CD4-positive, alpha-beta T cell treated with Interleukin-17A for 1 hour (primary cell): ENCODE measurements around the gene ANK3.
"Not testable (repeated sequence)": the region's sequence is repeated elsewhere in the genome, so short reads cannot be mapped to it uniquely, and the experiment has no call there.

Experiments
- DNase-seq: peaks from one replicate; pipeline ENCODE4 v3.0.0-alpha.2; 2020

ANK3 gene

DNA sequence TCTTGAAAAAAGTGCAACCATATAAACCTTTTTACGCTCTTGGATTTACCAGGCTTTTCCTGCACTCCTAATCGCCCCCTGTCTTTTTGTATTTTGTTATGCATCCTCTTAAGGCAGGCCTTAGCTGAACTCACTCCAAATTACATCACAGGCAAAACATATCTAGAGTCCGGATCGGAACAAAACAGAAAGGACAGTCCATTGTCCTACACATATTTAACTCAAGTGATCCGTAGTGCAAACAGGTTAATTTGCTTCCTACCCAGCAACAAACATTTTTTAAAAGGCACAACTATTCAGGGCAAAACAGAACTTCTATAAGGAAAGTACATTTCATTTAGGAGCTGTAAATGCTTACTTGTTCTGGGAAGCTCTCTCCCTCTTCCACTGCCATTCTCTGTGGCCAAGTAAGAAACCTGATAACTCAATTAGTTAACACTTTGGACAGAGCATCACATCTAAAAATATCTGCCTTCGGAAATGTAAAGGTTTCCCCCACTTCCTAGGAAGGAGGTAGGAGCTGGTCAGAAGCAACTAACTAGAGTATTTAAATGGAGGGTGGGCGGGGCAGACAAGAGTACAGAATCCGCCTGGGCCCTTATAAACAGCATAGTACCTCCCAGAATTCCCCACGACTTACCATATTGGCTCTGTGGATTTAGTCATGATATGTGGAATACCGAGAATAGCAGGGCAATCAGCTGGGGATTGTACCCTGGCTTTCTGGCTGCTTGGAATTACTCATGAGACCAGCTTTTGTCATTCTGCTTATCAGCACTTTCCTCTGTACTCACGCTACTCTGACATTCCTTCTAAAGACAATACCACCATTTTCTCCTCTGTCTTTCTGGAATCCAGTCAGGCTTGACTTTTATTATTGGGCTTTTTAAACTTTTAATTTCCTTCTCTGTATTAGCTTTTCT is 89.5 kb downstream of the ANK3 start:
- DNase-seq = no peak

DNA sequence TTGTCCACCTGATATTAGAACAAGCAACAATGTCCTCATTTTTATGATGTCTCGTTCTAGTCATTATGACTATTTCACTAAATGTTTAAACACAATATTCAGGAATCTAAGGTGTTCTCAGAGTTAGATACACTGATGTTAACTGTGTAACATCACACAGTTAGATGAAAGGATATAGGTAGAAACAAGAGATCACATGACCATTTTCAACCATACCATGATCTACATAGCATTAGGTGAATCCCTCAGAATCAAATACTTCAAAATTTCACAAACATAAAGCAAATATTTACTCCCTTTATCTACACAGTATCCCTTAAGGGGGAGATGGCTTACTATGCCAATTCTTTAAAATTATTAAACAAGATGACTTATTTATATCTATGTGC is 90.3 kb downstream of the ANK3 start:
- no peak for DNase-seq

DNA sequence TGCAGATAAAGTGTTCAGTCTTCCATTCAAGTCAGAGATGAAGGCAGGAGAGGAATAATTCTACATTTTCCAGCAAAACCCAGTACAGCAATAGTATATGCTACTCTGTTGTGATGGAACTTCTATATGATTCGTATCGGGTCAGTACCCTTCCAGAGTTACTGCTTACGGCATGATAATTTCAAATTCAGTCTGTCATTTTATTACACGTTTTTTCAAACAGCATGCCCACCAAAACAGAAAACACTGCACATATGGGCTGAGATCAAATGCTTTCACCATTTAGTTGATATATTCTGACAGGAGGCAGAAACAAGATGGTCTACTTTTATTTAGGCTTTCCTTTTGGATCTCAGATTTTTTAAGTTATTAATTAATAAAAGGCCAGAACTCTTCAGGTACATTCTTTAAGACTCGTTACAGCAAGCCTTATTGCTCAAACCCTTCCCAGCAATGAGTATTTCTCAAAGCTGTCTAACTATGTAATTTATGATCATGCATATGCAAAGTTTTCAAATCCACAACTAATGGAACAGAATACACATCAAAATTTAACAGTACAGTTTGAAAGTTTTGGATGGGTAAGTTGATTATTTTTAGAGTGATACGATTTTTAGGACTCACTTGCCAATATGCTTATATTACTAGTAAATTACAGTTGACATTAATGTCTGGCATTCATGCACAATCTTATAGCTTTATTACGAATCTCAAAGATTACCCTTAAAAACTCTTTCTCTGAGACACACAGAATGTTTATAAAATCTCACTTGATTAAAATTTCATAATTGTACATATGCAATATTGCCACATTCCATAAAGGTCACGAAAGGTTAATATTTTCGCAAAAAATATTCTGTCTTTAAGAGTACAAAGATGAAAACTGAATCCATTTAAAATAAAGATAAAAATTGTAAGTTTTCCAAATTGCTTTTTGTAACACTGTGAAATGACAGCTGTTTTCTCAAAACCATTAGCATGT is 91.0 kb downstream of the ANK3 start:
- no peak for DNase-seq

DNA sequence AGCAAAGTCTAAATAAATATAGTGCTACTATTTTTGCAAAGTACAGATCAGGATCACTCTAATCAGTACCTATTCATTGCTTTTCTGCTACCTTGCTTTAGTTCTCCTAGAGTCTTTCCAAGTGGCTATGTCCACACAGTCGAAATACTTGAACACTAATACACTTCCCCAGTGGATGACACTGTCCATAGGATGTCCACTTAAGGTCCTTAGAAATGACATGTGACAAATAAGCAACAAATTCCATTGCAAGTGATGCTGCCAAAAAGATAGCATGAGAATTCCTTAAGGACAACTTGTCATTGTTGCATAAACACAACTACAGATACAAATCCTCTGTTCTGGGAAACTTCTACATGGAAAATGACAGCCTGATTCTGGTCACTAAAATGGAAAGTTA is 93.6 kb downstream of the ANK3 start:
- no peak for DNase-seq

DNA sequence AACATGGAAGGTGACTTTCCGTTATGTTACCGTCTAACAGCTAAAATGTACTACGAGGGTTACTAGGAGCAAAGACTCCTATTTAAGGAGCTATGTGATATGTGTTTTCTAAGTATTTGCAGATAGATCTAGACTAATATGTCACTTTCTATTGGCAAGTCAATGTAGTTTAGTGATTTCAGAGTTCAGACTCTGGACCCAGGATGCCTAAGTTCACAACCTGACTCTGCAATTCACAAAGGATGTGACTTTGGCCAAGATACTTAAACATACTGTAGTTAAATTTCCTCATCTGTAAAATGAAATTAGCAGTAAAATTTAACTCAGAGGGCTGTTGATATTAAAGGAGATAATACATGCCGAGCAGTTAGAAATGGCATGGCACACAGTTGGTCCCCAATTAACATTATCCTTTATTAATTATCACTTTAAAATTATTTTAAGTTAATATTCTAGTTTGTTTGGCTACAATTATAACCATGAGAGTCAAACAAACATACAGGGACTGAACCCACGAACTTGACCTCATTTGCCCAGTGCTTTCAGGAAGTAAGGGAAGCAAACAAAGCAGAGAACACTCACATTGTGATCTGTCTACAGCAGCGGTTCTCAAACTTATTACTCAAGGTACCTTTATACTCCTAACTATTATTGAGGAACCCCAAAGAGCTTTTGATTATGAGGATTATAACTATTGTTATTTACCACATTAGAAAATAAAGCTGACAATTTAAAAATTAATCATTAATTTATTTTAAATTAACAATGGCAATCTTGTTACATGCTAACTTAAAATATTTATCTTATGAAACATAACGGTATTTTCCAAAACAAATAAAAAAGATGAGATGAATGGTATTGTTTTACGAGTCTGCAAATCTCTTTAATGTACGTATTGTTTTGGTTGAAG is 94.4 kb downstream of the ANK3 start:
- DNase-seq = no peak

DNA sequence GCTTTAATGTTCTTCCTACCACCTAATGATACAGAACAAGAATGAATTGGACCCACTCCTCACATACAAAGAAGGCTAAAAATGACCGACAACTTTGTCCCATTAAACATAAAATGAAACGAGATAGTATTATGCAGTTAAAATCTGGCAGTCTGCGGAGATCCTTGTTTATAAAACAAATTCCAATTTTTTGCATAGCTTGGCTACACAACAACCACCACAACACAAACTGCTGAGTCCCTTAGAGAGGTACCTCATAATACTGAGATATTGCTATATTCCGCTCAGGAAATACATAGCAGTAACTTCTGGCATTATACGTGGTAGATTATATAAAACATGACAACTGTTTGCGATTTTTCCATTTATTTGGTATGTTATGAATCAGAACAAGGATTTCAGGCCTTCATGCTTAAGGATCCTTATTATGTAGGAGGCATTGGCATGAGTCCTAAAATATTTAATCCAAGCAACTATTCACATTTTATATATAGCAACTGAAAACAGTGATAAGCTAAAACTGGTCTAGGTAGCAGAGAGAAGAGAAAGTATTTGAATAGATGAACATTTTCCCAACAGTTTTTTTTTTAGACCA is 96.0 kb downstream of the ANK3 start:
- no peak for DNase-seq

DNA sequence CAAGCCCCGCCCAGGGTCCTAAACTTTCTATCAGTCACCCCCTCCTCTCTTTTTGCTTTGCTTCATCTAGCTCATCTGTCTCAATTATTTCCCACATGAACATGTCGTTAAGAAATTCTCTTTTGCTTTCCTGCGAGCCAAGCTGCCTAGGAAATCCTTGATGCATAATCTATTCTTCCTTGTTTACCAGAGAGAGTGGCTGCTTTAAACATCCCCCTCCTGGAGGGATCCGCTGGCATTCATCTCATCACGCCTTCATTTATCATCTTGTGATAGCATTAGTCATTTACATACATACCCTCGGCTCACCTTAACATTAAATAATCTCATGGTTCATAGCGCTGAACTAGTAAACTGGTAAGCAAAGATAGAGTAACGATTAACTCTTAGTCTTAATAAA is 96.7 kb downstream of the ANK3 start:
- no peak for DNase-seq

DNA sequence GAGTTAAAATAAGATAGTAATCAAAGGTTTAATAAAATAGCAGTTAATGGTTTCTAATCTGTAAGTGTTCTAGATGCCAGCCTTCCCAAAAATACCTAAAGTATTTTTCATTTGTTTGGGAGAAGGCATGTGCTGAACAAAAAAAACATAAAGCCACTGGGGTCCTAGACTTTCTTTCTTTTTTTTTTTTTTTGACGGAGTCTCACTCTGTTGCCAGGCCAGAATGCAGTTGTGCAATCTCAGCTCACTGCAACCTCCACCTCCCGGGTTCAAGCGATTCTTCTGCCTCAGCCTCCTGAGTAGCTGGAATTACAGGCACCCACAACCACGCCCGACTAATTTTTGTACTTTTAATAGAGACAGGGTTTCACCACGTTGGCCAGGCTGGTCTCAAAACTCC is 97.1 kb downstream of the ANK3 start:
- not testable (repeated sequence) for DNase-seq

DNA sequence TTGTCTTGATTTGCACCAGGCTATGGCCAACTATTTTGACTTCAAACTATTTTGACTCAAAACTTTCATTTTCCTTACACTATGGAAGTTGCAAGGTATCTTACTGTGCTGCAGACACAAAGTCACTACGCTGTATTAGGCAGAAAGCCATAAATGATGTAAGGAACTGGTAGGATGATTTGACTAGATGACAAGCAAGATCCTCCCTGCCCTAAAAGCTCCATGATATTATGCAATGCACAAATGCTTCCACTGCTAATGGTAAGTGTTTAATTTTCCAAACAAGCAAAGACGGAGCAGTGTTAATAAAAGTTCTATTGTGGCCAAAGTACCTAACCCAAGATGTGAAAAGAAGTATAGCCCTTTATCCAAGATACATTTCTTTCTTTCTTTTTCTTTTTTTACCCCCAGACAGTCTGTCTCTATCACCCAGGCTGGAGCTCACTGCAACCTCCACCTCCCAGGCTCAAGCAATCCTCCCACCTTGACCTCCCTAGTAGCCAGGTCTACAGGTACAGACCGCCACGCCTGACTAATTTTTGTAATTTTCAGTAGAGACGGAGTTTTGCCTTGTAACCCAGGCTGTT is 98.2 kb downstream of the ANK3 start:
- DNase-seq = no peak

DNA sequence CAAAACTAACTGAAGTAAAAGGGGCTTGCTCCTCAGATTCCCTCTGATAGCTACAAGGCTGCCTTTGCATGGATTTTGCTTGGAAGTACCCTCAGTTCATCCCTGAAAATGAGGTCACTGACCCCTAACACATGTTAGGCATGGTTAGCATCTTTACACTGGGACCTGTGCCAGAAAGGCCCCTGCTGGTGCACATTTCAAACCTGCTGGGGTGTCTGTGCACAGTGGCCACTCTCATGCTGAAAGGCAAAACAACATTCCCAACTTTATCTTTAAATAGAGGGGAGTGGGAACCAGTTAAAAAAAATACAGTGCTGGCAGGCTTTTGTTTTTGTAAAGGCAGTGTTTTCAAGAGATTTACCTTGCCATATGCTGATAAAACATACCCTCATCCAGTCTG is 99.1 kb downstream of the ANK3 start:
- no peak for DNase-seq

DNA sequence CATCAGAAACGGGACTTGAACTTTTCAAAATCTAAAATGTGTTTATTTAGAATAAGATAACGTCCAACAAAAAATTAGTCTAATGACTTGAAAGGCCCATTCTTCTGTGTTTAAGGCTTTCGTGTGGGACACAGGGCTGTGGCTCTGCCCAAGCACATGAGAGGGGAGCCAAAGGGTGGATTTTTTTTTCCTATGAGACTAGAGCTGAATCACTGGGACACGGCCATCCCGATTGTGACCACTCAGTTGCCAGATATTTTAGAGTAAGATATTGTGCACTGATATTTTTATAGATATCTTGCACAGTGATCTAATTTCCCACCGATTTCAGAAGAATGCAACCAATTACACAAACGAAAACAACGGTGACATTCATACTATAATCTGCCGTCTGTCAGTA is 99.9 kb downstream of the ANK3 start:
- DNase-seq = no peak

DNA sequence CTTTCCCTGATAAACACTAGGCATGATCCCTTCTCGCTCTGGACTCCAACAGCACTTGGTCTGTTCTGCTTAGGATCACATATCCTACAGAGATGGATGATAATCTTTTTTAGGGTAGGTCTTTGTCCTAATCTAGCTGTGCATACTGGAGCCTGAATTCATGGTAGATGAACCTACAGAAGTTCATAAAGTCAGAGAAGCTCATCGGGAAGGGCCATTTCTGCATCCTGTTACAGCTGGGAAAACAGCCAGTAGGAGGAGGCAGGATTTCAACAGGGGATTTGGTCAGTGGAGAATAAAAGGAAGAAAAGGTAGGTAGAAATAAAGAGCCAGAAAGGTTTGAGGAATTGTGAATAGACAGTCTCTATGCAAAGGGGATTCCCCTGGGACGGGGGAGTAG is 101.4 kb downstream of the ANK3 start:
- no peak for DNase-seq

DNA sequence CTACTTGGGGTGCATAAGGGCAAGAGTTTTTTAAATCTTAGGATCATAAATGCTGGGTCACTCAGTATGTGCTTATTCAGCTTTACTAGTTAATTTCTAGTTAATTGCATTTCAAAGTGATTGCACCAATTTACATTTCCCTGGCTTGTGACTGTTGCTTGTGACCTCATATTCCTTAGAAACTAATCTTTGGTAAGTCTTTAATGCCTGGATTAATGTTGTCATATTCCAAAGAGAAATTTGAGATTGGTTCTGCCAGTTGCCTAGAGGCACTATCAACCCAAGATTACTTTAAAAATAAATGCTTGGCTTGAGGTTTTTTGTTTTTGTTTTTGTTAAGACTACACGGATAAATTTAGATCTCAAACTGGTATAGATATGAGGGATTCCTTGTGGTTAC is 103.1 kb downstream of the ANK3 start:
- no peak for DNase-seq

DNA sequence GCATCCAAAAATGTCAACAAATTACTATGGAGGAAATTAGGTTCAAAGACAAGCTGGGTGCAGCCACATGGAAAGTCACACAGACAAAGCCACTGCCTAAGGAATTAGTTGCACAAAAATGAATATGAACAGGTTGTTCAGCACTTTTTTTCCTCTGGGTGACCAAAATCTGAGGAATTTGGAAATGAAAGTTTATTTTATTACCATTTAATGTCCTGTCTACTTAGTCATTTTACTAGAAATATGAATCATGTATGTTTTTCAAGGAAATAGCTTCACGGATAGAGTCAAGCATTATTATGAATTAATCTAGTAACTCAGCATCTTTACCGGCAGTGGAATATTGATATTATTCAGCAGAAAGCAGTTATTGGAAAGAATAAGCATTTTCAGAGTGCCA is 106.3 kb downstream of the ANK3 start:
- no peak for DNase-seq

DNA sequence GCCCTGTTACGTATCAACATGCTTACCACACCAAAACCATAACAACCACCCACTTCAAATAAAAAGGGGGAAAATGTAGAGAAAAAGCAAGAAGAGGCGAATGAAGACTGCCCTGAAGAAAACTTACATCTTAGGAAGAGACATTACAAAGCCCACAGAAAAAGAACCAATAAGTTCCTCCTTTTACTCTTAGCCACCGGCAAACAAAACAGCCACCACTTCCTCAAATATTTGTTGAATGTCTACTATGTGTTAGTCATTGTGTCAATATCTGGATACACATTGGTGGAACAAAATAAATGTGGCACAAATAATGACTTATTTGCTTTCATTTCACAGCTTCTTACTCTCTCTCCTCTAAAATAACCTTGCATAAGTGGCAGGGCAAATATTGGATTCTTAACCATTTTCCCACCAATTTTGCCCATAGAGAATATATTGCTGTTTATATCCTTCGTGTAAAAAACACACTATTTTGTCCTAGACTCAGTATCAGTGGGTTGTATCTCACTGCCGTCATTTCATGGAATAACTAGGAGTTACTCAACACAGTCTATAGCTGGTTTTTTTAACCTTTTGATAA is 106.8 kb downstream of the ANK3 start:
- DNase-seq = no peak

DNA sequence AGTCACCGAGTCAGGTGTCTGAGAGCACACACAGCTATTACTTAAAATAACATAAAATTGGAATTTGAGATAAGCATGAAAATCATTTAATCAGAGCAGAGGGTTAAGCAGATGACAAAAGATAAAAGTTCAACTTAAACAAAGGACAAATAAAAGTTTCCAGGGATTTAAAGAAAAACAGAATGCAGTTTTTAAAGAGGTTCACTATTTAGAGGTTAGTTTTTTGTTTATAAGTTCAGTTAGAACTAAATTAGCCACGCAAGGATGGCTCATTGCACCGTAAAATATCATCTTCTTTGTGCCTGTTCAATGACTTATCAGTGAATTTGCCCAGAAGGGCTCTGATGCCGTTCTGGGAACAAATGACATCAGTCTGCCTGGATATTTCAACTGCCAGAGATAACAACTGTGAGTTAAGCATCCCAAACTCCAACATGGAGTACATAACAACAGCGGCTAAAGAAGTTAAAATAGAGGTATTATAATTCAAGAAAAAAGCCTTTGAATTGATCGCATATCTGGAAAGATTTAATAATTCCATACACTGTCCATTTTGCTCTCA is 107.8 kb downstream of the ANK3 start:
- no peak for DNase-seq

DNA sequence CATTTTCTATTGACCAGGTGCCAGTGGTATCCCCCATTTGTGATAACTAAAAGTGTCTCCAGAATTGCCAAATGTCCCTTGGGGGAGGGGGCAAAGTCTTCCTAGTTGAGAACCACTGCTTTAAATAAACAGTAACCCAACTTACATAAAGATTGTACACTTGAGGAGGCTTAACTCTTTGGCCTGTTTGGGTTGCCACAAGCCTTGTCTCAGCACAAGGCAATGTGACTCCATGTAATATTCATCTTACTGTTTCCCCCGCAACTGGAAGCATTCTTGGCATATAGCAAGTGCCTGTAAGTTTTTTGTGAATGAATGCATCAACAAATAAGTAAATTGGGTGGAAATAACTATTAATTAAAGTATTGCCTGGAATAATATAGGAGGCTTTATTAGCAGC is 108.3 kb downstream of the ANK3 start:
- DNase-seq = no peak

DNA sequence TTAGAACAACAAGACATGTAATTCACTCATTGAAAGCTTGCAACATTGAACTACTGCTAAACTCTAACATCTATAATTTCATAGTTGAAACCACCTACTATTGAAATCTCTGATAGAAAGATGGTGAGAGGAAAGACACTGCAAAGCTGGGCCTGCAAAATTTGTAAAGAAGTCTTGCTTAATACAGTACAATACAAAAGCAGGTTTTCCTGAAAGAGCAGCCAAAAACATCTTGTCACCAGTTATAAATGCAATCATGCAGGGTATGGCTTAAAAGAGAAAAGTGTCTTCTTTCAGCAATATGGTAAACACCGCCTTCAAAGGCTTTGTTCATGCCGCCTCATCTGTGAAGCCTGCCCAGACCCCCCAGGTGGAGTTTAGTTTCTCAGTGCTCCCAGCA is 109.2 kb downstream of the ANK3 start:
- DNase-seq = no peak

DNA sequence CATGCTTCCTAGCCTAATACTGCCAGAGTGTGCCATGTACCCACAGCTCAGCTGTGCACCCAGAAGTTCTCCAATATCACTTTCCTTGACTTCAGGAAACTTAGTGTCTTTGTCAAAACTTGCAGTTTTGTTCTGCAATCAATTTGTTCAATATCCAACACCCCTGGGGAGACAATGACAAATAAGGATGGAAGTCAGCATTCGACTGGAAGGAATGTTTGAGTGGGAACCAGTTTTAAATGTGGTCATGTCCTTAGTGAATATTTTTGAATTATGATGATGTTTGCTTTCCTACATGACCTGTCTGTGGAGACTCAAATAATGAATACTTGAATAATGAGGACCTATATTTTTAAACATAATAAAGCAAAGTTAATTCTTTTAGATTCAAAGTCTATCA is 112.0 kb downstream of the ANK3 start:
- DNase-seq = no peak

DNA sequence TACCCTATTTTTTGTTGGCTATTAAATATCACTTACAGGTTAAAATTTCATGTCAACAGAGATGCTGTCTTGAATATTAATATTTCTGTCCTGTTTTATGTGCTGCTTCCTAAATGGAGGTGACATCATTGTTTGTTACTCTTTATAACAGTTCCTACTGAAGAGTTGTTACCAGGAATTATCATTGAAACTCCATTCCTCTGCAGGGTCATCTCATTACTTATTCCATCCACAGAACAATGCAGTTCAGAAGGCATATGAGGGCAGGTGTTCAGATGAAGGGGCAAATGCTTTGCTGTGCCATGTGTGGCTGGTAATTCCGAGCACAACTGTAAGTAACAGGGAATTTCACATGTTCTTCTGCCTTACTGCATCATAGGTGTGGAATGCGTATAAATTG is 113.4 kb downstream of the ANK3 start:
- DNase-seq = no peak

DNA sequence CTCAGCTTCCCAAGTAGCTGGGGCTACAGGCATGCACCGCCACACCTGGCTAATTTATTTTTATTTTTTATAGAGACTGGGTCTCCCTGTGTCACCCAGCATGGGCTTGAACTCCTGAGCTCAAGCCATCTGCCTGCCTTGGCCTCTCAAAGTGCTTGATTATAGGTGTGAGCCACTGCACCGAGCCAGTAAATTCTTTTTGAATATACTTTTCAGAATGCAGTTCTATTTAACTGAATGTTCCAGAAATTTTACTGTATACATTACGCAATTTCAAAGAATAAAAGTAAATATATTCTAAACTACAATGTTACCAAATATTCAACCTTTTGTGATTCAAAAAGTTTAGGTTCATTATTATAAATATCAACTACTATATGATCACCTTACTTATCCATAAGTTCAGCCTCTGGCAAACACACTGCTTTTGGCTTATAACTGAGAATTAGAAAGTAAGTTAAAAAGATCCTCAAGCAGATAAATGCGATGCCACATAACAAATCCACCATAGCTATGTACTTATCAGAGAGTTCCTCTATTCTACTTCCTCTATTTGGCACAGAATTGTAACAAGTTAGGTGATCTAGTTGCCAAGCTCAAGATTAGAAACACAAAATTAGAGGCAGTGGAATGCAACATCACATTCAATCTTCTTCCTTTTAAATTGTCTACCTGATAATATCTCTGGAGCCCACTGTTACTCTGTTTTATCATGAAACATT is 118.2 kb downstream of the ANK3 start:
- DNase-seq = no peak
